Measurements from ENCODE around the gene NPHP4. TPM values are rescaled to one million over a fixed set of nuclear protein-coding genes. Genes with fewer than 3 reads are reported as not detected.

Gene NPHP4
- total and polyA plus RNA-seq, 4 donors = 1.7 to 5.6 (median 3.5) TPM

DNA sequence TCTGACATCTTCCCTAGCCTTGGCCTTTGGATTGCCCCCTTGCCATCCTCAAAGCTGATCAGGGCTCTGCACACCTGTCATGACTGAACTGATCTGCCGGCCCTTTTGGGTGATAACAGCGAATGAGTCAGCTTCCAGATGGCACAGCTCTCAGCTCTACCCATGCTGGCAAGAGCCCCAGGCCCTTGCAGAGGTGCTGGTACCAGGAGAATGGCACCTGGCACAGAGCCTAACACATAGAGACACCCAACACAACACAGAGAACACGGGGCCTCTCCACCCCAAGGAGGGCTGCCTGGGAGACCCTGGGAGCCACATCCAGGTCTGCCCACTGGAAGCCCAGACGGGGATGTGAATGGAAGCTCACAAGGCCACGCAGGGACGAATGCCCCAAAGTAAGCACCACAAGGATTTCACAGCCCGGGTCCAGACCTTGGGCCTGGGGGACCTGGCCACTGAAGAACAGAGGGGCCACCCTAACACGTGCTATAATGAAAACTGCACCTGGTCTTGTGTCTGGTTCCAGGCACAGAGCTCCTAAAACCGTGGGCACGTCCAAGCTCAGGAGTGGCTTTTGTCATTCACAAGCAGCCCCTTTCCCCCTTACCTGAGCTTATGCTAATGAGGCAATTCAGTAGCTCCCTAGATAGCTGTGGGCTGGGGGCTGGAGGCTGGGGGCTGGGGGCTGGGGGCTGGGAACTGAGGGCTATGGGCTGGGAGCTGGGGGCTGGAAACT is 160.5 kb downstream of the NPHP4 start:
- H3K9ac ChIP-seq (ENCODE audit: low read depth in 1 of 2, low read length in 2 of 2) = no peak overlapping the region

DNA sequence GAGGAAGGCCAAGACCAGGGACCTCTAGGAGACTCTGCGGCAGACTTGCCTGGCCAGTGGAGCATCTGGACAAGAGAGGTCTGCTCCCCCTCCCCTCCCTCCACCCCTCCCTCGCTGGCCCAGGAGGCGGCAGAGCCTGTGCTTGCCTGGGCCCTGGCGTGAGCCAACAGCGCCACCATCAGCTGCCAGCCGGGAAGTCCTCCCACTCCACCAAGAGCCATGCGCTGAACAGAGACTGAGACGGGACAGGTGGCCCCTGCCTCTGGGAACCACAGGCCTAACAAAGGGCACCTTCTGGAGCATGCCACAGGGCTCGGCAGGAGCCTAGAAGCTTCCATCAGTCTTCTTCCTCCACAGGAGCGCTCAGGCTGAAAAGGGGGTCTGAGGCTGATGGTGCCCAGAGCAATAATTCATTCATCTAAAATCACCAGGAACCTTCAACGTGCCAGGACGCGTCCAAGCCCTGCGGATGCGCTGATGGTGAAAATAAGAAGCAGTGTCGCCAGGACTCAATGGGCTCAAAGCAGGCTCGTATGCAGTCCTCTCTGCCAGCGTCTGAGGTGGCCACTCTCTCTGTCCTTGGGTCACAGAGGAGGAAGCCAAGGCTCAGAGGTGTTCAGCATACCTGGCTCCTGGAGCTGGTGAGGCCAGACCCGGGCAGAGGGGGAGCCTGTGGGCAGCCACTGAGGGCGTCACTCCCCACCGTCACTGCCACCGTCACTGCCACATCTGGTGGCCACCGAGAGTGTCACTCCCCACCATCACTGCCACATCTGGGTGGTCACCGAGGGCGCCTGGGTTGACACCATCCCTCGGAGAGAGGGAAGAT is 161.2 kb downstream of the NPHP4 start:
- Histone ChIP-seq H3K36me3 (ENCODE audit: control insufficient read depth in 4 of 4, insufficient read depth in 3 of 4, low read depth in 1 of 4, low read length in 3 of 4) (no peaks in the 10 kb centered on the region), H3K27ac (ENCODE audit: low read depth in 1 of 2, low read length in 2 of 2) (no peak overlapping the region), H3K4me3 (ENCODE audit: low read depth in 1 of 3, low read length in 3 of 3) (no peak overlapping the region), H3K9me3 (ENCODE audit: control insufficient read depth in 4 of 4, low read length in 3 of 4) (peaks cover 0 to 2% (median 0%) of the 10 kb centered on the region in 4 donors), H3K9ac (ENCODE audit: low read depth in 1 of 2, low read length in 2 of 2) (no peak overlapping the region), H3K4me1 (ENCODE audit: control insufficient read depth in 4 of 4, insufficient read depth in 4 of 4, low read length in 3 of 4) (no peaks in the 10 kb centered on the region), H3K27me3 (ENCODE audit: control insufficient read depth in 4 of 4, insufficient read depth in 4 of 4, low read length in 3 of 4) (peaks cover 0 to 7% (median 0%) of the 10 kb centered on the region in 4 donors)
- TF ChIP-seq RAD21 (IDR thresholded peaks at IDR 0.05) (no peak), FOXA2 (IDR thresholded peaks at IDR 0.05) (no peak), FOXA1 (IDR thresholded peaks at IDR 0.05) (no peak), HNF4A (conservative IDR thresholded peaks at IDR 0.05) (no peak), NR2F2 (IDR thresholded peaks at IDR 0.05) (no peak), RXRA (IDR thresholded peaks at IDR 0.05) (no peak), EGR1 (IDR thresholded peaks at IDR 0.05; ENCODE audit: low read depth in 2 of 2) (no peak), YY1 (IDR thresholded peaks at IDR 0.05) (no peak), SP1 (IDR thresholded peaks at IDR 0.05) (no peak), TAF1 (conservative IDR thresholded peaks at IDR 0.05) (no peak), HNF4G (IDR thresholded peaks at IDR 0.05) (no peak), JUND (IDR thresholded peaks at IDR 0.05) (no peak)
- TF ChIP-seq, protein P1, sequence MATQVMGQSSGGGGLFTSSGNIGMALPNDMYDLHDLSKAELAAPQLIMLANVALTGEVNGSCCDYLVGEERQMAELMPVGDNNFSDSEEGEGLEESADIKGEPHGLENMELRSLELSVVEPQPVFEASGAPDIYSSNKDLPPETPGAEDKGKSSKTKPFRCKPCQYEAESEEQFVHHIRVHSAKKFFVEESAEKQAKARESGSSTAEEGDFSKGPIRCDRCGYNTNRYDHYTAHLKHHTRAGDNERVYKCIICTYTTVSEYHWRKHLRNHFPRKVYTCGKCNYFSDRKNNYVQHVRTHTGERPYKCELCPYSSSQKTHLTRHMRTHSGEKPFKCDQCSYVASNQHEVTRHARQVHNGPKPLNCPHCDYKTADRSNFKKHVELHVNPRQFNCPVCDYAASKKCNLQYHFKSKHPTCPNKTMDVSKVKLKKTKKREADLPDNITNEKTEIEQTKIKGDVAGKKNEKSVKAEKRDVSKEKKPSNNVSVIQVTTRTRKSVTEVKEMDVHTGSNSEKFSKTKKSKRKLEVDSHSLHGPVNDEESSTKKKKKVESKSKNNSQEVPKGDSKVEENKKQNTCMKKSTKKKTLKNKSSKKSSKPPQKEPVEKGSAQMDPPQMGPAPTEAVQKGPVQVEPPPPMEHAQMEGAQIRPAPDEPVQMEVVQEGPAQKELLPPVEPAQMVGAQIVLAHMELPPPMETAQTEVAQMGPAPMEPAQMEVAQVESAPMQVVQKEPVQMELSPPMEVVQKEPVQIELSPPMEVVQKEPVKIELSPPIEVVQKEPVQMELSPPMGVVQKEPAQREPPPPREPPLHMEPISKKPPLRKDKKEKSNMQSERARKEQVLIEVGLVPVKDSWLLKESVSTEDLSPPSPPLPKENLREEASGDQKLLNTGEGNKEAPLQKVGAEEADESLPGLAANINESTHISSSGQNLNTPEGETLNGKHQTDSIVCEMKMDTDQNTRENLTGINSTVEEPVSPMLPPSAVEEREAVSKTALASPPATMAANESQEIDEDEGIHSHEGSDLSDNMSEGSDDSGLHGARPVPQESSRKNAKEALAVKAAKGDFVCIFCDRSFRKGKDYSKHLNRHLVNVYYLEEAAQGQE (IDR thresholded peaks at IDR 0.05) = no peak
- TF ChIP-seq, protein P2, sequence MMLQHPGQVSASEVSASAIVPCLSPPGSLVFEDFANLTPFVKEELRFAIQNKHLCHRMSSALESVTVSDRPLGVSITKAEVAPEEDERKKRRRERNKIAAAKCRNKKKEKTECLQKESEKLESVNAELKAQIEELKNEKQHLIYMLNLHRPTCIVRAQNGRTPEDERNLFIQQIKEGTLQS (IDR thresholded peaks at IDR 0.05) = no peak
- TF ChIP-seq, protein P3, sequence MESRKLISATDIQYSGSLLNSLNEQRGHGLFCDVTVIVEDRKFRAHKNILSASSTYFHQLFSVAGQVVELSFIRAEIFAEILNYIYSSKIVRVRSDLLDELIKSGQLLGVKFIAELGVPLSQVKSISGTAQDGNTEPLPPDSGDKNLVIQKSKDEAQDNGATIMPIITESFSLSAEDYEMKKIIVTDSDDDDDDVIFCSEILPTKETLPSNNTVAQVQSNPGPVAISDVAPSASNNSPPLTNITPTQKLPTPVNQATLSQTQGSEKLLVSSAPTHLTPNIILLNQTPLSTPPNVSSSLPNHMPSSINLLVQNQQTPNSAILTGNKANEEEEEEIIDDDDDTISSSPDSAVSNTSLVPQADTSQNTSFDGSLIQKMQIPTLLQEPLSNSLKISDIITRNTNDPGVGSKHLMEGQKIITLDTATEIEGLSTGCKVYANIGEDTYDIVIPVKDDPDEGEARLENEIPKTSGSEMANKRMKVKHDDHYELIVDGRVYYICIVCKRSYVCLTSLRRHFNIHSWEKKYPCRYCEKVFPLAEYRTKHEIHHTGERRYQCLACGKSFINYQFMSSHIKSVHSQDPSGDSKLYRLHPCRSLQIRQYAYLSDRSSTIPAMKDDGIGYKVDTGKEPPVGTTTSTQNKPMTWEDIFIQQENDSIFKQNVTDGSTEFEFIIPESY (IDR thresholded peaks at IDR 0.05) = no peak
- TF ChIP-seq, protein P4, sequence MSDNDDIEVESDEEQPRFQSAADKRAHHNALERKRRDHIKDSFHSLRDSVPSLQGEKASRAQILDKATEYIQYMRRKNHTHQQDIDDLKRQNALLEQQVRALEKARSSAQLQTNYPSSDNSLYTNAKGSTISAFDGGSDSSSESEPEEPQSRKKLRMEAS (IDR thresholded peaks at IDR 0.05) = no peak
- TF ChIP-seq, protein P5, sequence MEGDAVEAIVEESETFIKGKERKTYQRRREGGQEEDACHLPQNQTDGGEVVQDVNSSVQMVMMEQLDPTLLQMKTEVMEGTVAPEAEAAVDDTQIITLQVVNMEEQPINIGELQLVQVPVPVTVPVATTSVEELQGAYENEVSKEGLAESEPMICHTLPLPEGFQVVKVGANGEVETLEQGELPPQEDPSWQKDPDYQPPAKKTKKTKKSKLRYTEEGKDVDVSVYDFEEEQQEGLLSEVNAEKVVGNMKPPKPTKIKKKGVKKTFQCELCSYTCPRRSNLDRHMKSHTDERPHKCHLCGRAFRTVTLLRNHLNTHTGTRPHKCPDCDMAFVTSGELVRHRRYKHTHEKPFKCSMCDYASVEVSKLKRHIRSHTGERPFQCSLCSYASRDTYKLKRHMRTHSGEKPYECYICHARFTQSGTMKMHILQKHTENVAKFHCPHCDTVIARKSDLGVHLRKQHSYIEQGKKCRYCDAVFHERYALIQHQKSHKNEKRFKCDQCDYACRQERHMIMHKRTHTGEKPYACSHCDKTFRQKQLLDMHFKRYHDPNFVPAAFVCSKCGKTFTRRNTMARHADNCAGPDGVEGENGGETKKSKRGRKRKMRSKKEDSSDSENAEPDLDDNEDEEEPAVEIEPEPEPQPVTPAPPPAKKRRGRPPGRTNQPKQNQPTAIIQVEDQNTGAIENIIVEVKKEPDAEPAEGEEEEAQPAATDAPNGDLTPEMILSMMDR (IDR thresholded peaks at IDR 0.05; ENCODE audit: low read depth, low read length, missing input control) = no peak
- WGBS = 51% methylated on average over 26 of the region's 26 CpGs
- no peak for DNase-seq (ENCODE audit: low spot score)

More for the DNA sequence above, 160.5 kb downstream of the NPHP4 start:
- H3K4me3 ChIP-seq (ENCODE audit: low read depth in 1 of 3, low read length in 3 of 3) = no peak overlapping the region
- peaks cover 0 to 7% (median 0%) of the 10 kb centered on the region in 4 donors for H3K27me3 ChIP-seq (ENCODE audit: control insufficient read depth in 4 of 4, insufficient read depth in 4 of 4, low read length in 3 of 4)
- no peak for DNase-seq (ENCODE audit: low spot score)
- H3K4me1 ChIP-seq (ENCODE audit: control insufficient read depth in 4 of 4, insufficient read depth in 4 of 4, low read length in 3 of 4) = no peaks in the 10 kb centered on the region
- no peak for TF ChIP-seq YY1 (IDR thresholded peaks at IDR 0.05)
- TF ChIP-seq TAF1 (conservative IDR thresholded peaks at IDR 0.05) = no peak
- TF ChIP-seq NR2F2 (IDR thresholded peaks at IDR 0.05) = no peak
- TF ChIP-seq, protein P4 (IDR thresholded peaks at IDR 0.05) = no peak
- TF ChIP-seq FOXA2 (IDR thresholded peaks at IDR 0.05) = no peak
- no peak for TF ChIP-seq EGR1 (IDR thresholded peaks at IDR 0.05; ENCODE audit: low read depth in 2 of 2)
- TF ChIP-seq JUND (IDR thresholded peaks at IDR 0.05) = no peak
- no peak for TF ChIP-seq RAD21 (IDR thresholded peaks at IDR 0.05)
- no peak for TF ChIP-seq HNF4G (IDR thresholded peaks at IDR 0.05)
- TF ChIP-seq HNF4A (conservative IDR thresholded peaks at IDR 0.05) = no peak
- no peak overlapping the region for H3K27ac ChIP-seq (ENCODE audit: low read depth in 1 of 2, low read length in 2 of 2)
- peaks cover 0 to 2% (median 0%) of the 10 kb centered on the region in 4 donors for H3K9me3 ChIP-seq (ENCODE audit: control insufficient read depth in 4 of 4, low read length in 3 of 4)
- H3K36me3 ChIP-seq (ENCODE audit: control insufficient read depth in 4 of 4, insufficient read depth in 3 of 4, low read depth in 1 of 4, low read length in 3 of 4) = no peaks in the 10 kb centered on the region
- WGBS = 38% methylated on average over 10 of the region's 10 CpGs

Measured in liver (tissue), 9 donors.